Islet precursor cell (in vitro differentiated cells): ENCODE measurements around the gene NOM1.

ENCODE experiments used
- DNase-seq: peaks from one replicate; pipeline ENCODE4 v3.0.0-alpha.2; 2018

Gene NOM1

DNA sequence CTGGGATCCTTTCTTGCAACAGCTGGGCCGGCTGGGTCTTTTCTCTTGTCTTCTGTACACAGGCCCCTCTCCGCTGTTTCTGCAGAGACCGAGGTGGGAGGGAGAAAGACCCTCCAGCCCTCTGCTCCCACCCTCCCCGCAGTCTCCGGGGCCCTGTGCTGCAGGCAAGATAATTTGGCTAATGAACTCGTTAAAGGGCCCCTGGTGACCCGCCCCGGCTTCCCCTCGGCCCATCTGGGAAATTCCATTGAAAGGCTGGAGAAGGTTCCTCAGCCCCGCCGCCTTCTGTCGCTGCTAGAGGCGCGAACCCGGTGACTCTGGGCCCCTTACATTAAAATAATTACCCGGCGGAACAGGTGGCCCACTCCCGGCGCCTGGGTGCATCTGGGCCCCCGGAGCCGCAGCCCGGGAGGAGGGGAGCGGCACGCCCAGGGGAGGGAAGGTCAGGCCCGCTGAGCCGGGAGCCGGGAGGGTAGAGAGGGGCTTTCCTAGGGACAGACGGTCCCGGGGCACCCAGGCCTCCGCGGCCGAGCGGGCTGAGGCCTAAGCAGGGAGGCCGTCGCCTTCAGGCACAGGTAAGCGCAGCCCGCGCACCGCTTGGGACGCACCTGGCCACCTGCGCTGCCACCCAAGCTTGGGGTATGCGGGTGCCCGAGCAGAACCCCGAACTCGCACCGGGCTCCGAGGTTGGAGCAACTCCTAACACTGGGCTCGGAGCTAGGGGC is 68.3 kb downstream of the NOM1 start:
- peak; percentile 51 for DNase-seq

- DNase-seq = peak; percentile 51
Observed at GRCh38 chr7:157018328-157018996, 69.0 kb downstream of the NOM1 start.

DNA sequence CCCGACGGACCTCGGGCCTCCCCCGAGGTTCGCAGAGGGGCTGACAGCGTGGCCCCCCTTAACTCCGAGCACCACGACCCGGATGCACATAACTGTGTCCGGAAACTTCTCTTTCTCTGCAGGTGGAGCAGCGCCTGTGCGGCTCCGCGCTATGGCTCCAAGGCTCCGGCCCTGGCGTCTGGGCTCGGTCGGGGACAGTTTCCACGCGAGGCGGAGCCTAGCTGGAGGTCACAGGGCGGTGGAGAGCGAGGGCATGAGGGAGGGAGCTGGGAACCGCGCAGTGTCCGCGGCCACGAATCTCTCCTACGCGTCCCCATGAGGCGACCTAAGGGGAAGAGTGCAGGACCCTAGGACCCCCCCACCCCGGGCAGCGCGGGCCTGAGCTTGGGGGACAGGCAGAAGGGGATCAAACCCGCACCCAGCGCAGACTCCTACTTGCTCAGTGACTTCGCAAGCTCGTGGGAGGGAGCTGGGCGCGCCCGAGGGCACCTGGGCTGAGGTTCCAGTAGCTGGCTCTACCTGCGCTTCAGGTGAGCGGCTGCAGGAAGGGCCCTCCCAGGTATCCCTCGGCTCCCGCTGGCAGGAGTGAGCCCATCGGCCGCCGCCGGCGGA is 69.6 kb downstream of the NOM1 start:
- peak; percentile 57 for DNase-seq

DNA sequence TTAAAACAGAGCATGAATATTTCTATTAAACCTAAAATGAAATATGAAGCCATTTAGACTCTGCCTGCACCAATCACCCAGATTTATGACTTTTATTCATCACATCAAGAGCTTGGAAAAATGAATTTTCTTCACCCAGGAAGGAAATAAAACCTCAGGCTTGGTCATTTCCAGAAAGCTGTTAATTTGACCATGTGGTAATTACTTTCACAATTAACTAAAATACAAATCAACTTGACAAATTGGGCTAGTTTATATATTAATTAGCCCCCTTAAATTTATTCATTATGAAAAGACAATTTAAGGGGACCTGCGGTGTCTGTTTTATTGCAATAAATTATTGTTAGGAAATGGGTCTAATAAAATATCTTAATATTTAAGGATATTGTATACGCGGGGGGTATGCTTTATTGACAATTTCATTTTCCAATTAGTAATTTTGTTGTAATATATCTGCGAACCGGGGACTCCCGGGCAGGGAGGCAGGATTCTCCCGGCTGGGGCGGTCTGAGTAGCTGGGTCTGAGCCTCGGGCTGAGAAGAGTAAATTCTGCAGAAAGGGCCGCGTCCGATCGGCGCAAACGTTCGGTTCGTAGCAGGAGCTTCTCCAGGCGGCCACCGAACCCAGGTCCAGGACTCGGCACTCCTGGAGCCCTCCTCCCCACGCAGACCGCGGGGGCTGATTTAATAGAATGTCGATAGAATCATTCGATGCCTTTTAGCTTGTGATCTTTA is 70.4 kb downstream of the NOM1 start:
- DNase-seq = no peak

- DNase-seq = peak; percentile 54
Observed at GRCh38 chr7:157020514-157021070, 71.1 kb downstream of the NOM1 start.

DNA sequence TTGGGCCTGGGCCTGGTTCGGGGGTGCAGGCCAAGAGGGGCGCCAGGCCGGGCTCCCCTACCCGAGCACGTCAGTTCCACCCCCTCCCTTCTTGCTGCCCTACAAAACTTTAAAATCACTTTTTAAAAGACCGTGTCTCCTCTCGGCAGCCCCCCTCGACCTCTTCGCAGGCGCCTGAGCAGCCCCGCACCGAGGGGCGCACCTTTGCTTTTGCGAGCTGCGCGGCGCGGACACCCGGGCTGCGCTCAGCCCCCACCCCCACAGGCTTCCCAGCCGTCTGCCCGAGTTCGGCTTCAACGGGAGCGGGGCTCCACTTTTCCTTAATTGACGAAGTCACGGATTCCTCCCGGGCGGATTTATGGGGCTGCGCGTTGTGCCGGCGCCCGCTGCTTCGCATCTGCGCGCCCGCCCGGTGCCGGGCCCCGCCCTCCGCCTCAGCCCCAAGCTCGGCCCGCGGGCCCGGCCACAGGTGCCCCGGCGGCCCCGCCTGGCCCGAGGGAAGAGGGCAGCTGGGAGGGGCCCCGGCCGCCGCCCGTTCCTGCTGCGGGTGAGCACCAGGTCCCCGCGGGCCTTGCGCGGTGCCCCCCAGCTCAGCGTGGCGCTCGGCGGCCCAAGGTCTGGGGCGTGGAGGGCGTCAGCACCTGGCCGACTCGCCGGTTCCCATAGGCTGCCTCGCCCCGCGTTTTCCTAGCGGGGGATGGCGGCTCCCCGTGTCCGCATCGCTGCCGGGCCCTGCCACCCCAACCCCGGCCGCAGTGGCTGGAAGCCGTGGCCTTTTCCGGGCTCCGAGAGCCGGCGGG is 71.8 kb downstream of the NOM1 start:
- DNase-seq = peak; percentile 50

DNA sequence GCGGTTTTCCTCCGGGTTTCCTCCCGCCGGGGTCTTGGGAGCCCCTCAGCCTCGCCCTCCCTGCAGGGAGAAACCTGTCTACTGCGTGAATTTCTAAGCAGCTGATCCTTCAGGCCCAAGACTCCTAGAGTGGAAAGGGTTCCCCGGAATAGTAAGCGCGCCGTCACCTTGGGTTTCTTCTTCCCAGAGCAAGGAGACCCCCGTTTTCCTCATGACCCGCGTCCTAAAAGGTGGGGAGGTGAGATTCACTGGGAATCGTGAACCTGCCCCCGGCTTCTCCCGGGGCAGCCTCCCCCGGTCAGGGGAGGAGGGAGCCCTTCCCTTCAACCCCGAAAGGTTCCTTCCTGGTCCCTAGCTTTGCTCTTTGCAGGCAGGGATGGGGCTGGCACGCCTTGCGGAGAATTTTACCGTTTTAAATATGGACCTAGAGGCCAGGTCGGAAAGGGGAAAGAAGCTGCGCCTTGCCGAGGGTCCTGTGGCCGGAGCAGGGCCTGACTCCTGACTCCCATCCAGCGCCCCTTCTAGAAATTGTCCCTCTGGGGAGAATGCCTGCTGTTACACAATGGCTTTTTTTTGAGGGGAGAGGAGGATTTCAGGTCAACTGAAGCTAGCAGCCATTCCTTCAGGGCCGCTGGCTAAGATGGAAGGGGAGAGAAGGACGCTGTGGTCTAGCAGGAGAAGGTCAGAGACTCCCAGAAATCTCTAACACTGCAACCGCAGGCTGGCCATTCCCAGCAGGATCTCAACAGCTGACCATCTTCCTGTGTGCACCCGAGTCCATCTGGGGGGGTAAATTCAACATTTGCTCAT is 72.6 kb downstream of the NOM1 start:
- DNase-seq = peak; percentile 49
